AG10803 (cell line): ENCODE results near the gene EDN2.

Experiments used
- DNase-seq: peaks from one replicate; pipeline ENCODE4 v3.0.0; 2010; ENCODE audit warnings: low read depth
- H3K4me3 ChIP-seq: 2 replicates; pipeline ENCODE4 v1.5.1; 2011; ENCODE audit warnings: mild to moderate bottlenecking, low read length, control low read depth
- CTCF ChIP-seq: conservative IDR thresholded peaks from 2 replicates; pipeline ENCODE4 v1.5.1; 2011; ENCODE audit warnings: mild to moderate bottlenecking, low read length, control low read depth, inconsistent platforms

Gene EDN2

GRCh38 chr1:41516168-41517061 lies 31.9 kb upstream of the EDN2 start:
- peak overlapping the region; percentile 55 for H3K4me3 ChIP-seq
- DNase-seq = peak; percentile 83
- peak; percentile 72 for TF ChIP-seq CTCF

GRCh38 chr1:41515778-41516167 lies 31.3 kb upstream of the EDN2 start:
- TF ChIP-seq CTCF = no peak
- no peak overlapping the region for H3K4me3 ChIP-seq
- no peak for DNase-seq

GRCh38 chr1:41515131-41515678 lies 30.7 kb upstream of the EDN2 start:
- no peak for DNase-seq

GRCh38 chr1:41514381-41514780 lies 29.9 kb upstream of the EDN2 start:
- no peak for DNase-seq
- no peak overlapping the region for H3K4me3 ChIP-seq
- TF ChIP-seq CTCF = no peak

More at GRCh38 chr1:41515131-41515678, 30.7 kb upstream of the EDN2 start:
- no peak for TF ChIP-seq CTCF
- H3K4me3 ChIP-seq = no peak overlapping the region

GRCh38 chr1:41513383-41513735 lies 28.9 kb upstream of the EDN2 start:
- TF ChIP-seq CTCF = peak; percentile 28; the same call in 1 of the 2 replicates
- no peak overlapping the region for H3K4me3 ChIP-seq
- no peak for DNase-seq

- no peak for TF ChIP-seq CTCF
- no peak overlapping the region for H3K4me3 ChIP-seq
- DNase-seq = no peak
Measured at GRCh38 chr1:41512701-41513382, 28.4 kb upstream of the EDN2 start.

GRCh38 chr1:41511239-41511540 lies 26.7 kb upstream of the EDN2 start:
- H3K4me3 ChIP-seq = no peak overlapping the region
- no peak for DNase-seq
- no peak for TF ChIP-seq CTCF
